ENCODE data around the gene SOST. TPM values are rescaled to one million over a fixed set of nuclear protein-coding genes. Genes with fewer than 3 reads are reported as not detected.

SOST gene
- polyA plus RNA-seq, 2 of the 4 experiments (the other 2 are of a cell fraction), result 0.03 to 0.05 TPM

GRCh38 chr17:43801844-43802243, 43.3 kb upstream of the SOST start:
- Histone ChIP-seq H3K9me3 (peaks cover 16% of the 10 kb centered on the region; the same call in 2 of the 3 replicates), H3K4me2 (no peak overlapping the region), H3K27ac (no peak overlapping the region), H3K4me3 (no peak overlapping the region), H3K4me1 (no peaks in the 10 kb centered on the region)
- CTCF ChIA-PET, result interaction anchor here (1.2 to 1.7 kb wide), 2 partner anchors 29 to 44 kb away, joined by 4 to 7 read pairs; no protein-coding TSS in a partner anchor
- no peak for DNase-seq (ENCODE audit: low read depth in 1 of 2, low spot score in 1 of 2)
- TF ChIP-seq NPAS2 (CRISPR knock-in tag; IDR thresholded peaks at IDR 0.05; ENCODE audit: borderline replicate concordance), result no peak
- no peak for TF ChIP-seq CEBPB (IDR thresholded peaks at IDR 0.05)
- TF ChIP-seq CHD4 (IDR thresholded peaks at IDR 0.05; ENCODE audit: borderline replicate concordance), result no peak
- no peak for TF ChIP-seq MYC (IDR thresholded peaks at IDR 0.05; ENCODE audit: borderline replicate concordance, low read length)
- TF ChIP-seq HES2 (IDR thresholded peaks at IDR 0.05), result no peak
- no peak for TF ChIP-seq ELK1 (IDR thresholded peaks at IDR 0.05; ENCODE audit: low read depth, low read length)
- TF ChIP-seq BCL3 (IDR thresholded peaks at IDR 0.05), result no peak
- TF ChIP-seq RARB (CRISPR knock-in tag; IDR thresholded peaks at IDR 0.05), result no peak
- TF ChIP-seq HOXB13 (CRISPR knock-in tag; IDR thresholded peaks at IDR 0.05; ENCODE audit: low read depth), result no peak
- no peak for TF ChIP-seq ESRRA (IDR thresholded peaks at IDR 0.05; ENCODE audit: borderline replicate concordance, low read length)
- no peak for TF ChIP-seq EHMT2 (IDR thresholded peaks at IDR 0.05; ENCODE audit: low read depth)
- TF ChIP-seq HOXA7 (CRISPR knock-in tag; IDR thresholded peaks at IDR 0.05), result no peak
- TF ChIP-seq ZSCAN20 (CRISPR knock-in tag; IDR thresholded peaks at IDR 0.05), result no peak
- TF ChIP-seq HMGXB4 (CRISPR knock-in tag; IDR thresholded peaks at IDR 0.05; ENCODE audit: borderline replicate concordance), result no peak
- TF ChIP-seq SREBF2 (IDR thresholded peaks at IDR 0.05), result no peak
- TF ChIP-seq TFCP2L1 (CRISPR knock-in tag; IDR thresholded peaks at IDR 0.05), result no peak
- TF ChIP-seq FOSB (CRISPR knock-in tag; IDR thresholded peaks at IDR 0.05), result no peak
- TF ChIP-seq TP53 (CRISPR knock-in tag; IDR thresholded peaks at IDR 0.05), result no peak
- ATAC-seq, result no peak
- 81% methylated on average over 3 of the region's 3 CpGs for WGBS (ENCODE audit: missing lambda C conversion rate)
- POLR2A ChIA-PET, result no interaction called here
- FAIRE-seq, result peak; percentile 46

GRCh38 chr17:43800736-43801135, 42.1 kb upstream of the SOST start:
- Histone ChIP-seq H3K27ac (no peak overlapping the region), H3K4me1 (no peaks in the 10 kb centered on the region), H3K4me2 (no peak overlapping the region), H3K4me3 (no peak overlapping the region), H3K9me3 (peaks cover 16% of the 10 kb centered on the region; the same call in 2 of the 3 replicates)
- ATAC-seq (no peak), DNase-seq (ENCODE audit: low read depth in 1 of 2, low spot score in 1 of 2) (no peak), FAIRE-seq (peak; percentile 28)
- POLR2A ChIA-PET, result no interaction called here
- TF ChIP-seq RNF2 (IDR thresholded peaks at IDR 0.05; ENCODE audit: borderline replicate concordance, low read depth) (no peak), CHD4 (IDR thresholded peaks at IDR 0.05; ENCODE audit: borderline replicate concordance) (no peak), JUN (IDR thresholded peaks at IDR 0.05) (no peak), RAD21 (conservative IDR thresholded peaks at IDR 0.05 in 1 of 2, IDR thresholded peaks at IDR 0.05 in 1 of 2) (no peak), GATA3 (IDR thresholded peaks at IDR 0.05; ENCODE audit: borderline replicate concordance) (no peak), FOXS1 (CRISPR knock-in tag; IDR thresholded peaks at IDR 0.05) (no peak), NPAS2 (CRISPR knock-in tag; IDR thresholded peaks at IDR 0.05; ENCODE audit: borderline replicate concordance) (no peak), HDAC2 (IDR thresholded peaks at IDR 0.05) (no peak), MAZ (IDR thresholded peaks at IDR 0.05; ENCODE audit: borderline replicate concordance, low read depth, low read length) (no peak), CHD2 (IDR thresholded peaks at IDR 0.05; ENCODE audit: low read length, partially characterized antibody) (no peak), POLR2A (IDR thresholded peaks at IDR 0.05; ENCODE audit: low read length) (no peak), POLR2AphosphoS2 (conservative IDR thresholded peaks at IDR 0.05; ENCODE audit: low read length) (no peak), EHF (CRISPR knock-in tag; IDR thresholded peaks at IDR 0.05) (no peak)
- CTCF ChIA-PET, result interaction anchor here (0.5 to 2.2 kb wide), 6 partner anchors 11 to 445 kb away, joined by 3 to 14 read pairs (median 6); no protein-coding TSS in a partner anchor
- 89% methylated on average over 3 of the region's 3 CpGs for WGBS (ENCODE audit: missing lambda C conversion rate)
